ENCODE measurements around the gene DGKB. TPM values are rescaled to one million over a fixed set of nuclear protein-coding genes. Genes with fewer than 3 reads are reported as not detected.

DGKB gene
- total RNA-seq, 1 donor from 2014 or later, result 5.5 TPM

GRCh38 chr7:14235056-14235455, 667.5 kb downstream of the DGKB start:
- H3K36me3 Mint-ChIP-seq, result no peaks in the 10 kb centered on the region
- DNase-seq (ENCODE audit: low spot score), result no peak
- Histone ChIP-seq H3K4me1 (peaks cover 17% of the 10 kb centered on the region), H3K79me2 (ENCODE audit: low read depth) (no peaks in the 10 kb centered on the region), H2AFZ (replicated peaks) (no peak overlapping the region), H4K20me1 (ENCODE audit: low read depth) (no peaks in the 10 kb centered on the region), H3K4me2 (no peak overlapping the region), H3K27ac (no peak overlapping the region), H3K4me3 (no peak overlapping the region), H3K36me3 (no peaks in the 10 kb centered on the region), H3F3A (ENCODE audit: low read depth) (no peaks in the 10 kb centered on the region), H3K27me3 (no peaks in the 10 kb centered on the region), H3K9me3 (ENCODE audit: low read depth) (no peaks in the 10 kb centered on the region), H3K9ac (no peak overlapping the region)
- H3K4me3 Mint-ChIP-seq, result no peak overlapping the region
- H3K4me1 Mint-ChIP-seq, result peaks cover 12% of the 10 kb centered on the region
- no peaks in the 10 kb centered on the region for H3K9me3 Mint-ChIP-seq
- no peak for TF ChIP-seq EZH2 (IDR thresholded peaks at IDR 0.05)
- no peaks in the 10 kb centered on the region for H3K27me3 Mint-ChIP-seq (ENCODE audit: insufficient read depth, low read depth)
- H3K27ac Mint-ChIP-seq, result no peak overlapping the region

- peak; percentile 36 for DNase-seq (ENCODE audit: low spot score)
- peak overlapping the region; percentile 54 for H2AFZ ChIP-seq (replicated peaks)
- no peaks in the 10 kb centered on the region for H3K9me3 ChIP-seq (ENCODE audit: low read depth)
- no peaks in the 10 kb centered on the region for H3K27me3 ChIP-seq
- no peak overlapping the region for H3K9ac ChIP-seq
- H3K79me2 ChIP-seq (ENCODE audit: low read depth), result no peaks in the 10 kb centered on the region
- H3K4me1 ChIP-seq, result peaks cover 17% of the 10 kb centered on the region
- H3K4me3 ChIP-seq, result no peak overlapping the region
- Mint-ChIP-seq H3K27ac (no peak overlapping the region), H3K4me3 (no peak overlapping the region), H3K9me3 (no peaks in the 10 kb centered on the region), H3K36me3 (no peaks in the 10 kb centered on the region), H3K27me3 (ENCODE audit: insufficient read depth, low read depth) (no peaks in the 10 kb centered on the region), H3K4me1 (peaks cover 12% of the 10 kb centered on the region)
- H3K36me3 ChIP-seq, result no peaks in the 10 kb centered on the region
- H3K4me2 ChIP-seq, result peak overlapping the region; percentile 23
- TF ChIP-seq EZH2phosphoT487 (IDR thresholded peaks at IDR 0.05) (no peak), EZH2 (IDR thresholded peaks at IDR 0.05) (no peak), CTCF (IDR thresholded peaks at IDR 0.05) (no peak)
- H3K27ac ChIP-seq, result peak overlapping the region; percentile 39
- no peaks in the 10 kb centered on the region for H4K20me1 ChIP-seq (ENCODE audit: low read depth)
- H3F3A ChIP-seq (ENCODE audit: low read depth), result no peaks in the 10 kb centered on the region
These were observed 668.6 kb downstream of the DGKB start for GRCh38 chr7:14233868-14234369.

GRCh38 chr7:14233076-14233867, 669.3 kb downstream of the DGKB start:
- no peak for DNase-seq (ENCODE audit: low spot score)
- H3K4me2 ChIP-seq, result peak overlapping the region; percentile 23
- no peak overlapping the region for H3K9ac ChIP-seq
- Mint-ChIP-seq H3K9me3 (no peaks in the 10 kb centered on the region), H3K4me3 (no peak overlapping the region), H3K36me3 (no peaks in the 10 kb centered on the region), H3K4me1 (peaks cover 12% of the 10 kb centered on the region), H3K27me3 (ENCODE audit: insufficient read depth, low read depth) (no peaks in the 10 kb centered on the region), H3K27ac (no peak overlapping the region)
- H3K4me3 ChIP-seq, result no peak overlapping the region
- TF ChIP-seq CTCF (IDR thresholded peaks at IDR 0.05), result no peak
- no peak for TF ChIP-seq EZH2phosphoT487 (IDR thresholded peaks at IDR 0.05)
- no peak for TF ChIP-seq EZH2 (IDR thresholded peaks at IDR 0.05)
- H4K20me1 ChIP-seq (ENCODE audit: low read depth), result no peaks in the 10 kb centered on the region
- H3K27me3 ChIP-seq, result no peaks in the 10 kb centered on the region
- peaks cover 17% of the 10 kb centered on the region for H3K4me1 ChIP-seq
- no peaks in the 10 kb centered on the region for H3K79me2 ChIP-seq (ENCODE audit: low read depth)
- no peak overlapping the region for H3K27ac ChIP-seq
- H3F3A ChIP-seq (ENCODE audit: low read depth), result no peaks in the 10 kb centered on the region
- no peaks in the 10 kb centered on the region for H3K36me3 ChIP-seq
- H3K9me3 ChIP-seq (ENCODE audit: low read depth), result no peaks in the 10 kb centered on the region
- peak overlapping the region; percentile 54 for H2AFZ ChIP-seq (replicated peaks)

- Histone ChIP-seq H3K27me3 (no peaks in the 10 kb centered on the region), H3K36me3 (no peaks in the 10 kb centered on the region), H3K4me3 (no peak overlapping the region), H3K79me2 (ENCODE audit: low read depth) (no peaks in the 10 kb centered on the region), H3K4me2 (no peak overlapping the region), H3K9me3 (ENCODE audit: low read depth) (no peaks in the 10 kb centered on the region), H3K9ac (no peak overlapping the region), H2AFZ (replicated peaks) (no peak overlapping the region), H3K4me1 (peaks cover 14% of the 10 kb centered on the region), H4K20me1 (ENCODE audit: low read depth) (no peaks in the 10 kb centered on the region), H3F3A (ENCODE audit: low read depth) (no peaks in the 10 kb centered on the region), H3K27ac (no peak overlapping the region)
- no peak for TF ChIP-seq CTCF (IDR thresholded peaks at IDR 0.05)
- no peak for TF ChIP-seq EZH2phosphoT487 (IDR thresholded peaks at IDR 0.05)
- TF ChIP-seq EZH2 (IDR thresholded peaks at IDR 0.05), result no peak
- Mint-ChIP-seq H3K27me3 (ENCODE audit: insufficient read depth, low read depth) (no peaks in the 10 kb centered on the region), H3K4me3 (no peak overlapping the region), H3K27ac (no peak overlapping the region), H3K9me3 (no peaks in the 10 kb centered on the region), H3K36me3 (no peaks in the 10 kb centered on the region), H3K4me1 (peaks cover 10% of the 10 kb centered on the region)
- no peak for DNase-seq (ENCODE audit: low spot score)
These were observed 673.5 kb downstream of the DGKB start for GRCh38 chr7:14229047-14229446.
